Measurements from ENCODE around the gene SYNPO2L. TPM values are rescaled to one million over a fixed set of nuclear protein-coding genes. Genes with fewer than 3 reads are reported as not detected.

SYNPO2L gene
- total and polyA plus RNA-seq, 9 of the 15 experiments (the other 6 are each of a cell fraction or from before 2014, with no cell fraction given) = 0.03 to 0.07 TPM; not detected in 7

- no peak for TF ChIP-seq RBM34 (IDR thresholded peaks at IDR 0.05; ENCODE audit: borderline replicate concordance, insufficient read depth, low read length)
- TF ChIP-seq MEF2D (tag; conservative IDR thresholded peaks at IDR 0.05; ENCODE audit: low read depth) = peak; percentile 96
- no peak for TF ChIP-seq RBM17 (IDR thresholded peaks at IDR 0.05; ENCODE audit: borderline replicate concordance, low read depth, low read length)
- 0 out of 2 replicates have a peak, but pooled peaks have one; percentile 25 for TF ChIP-seq ZBTB17 (CRISPR knock-in tag; IDR thresholded peaks at IDR 0.05)
- no peak for TF ChIP-seq HMGN3 (IDR thresholded peaks at IDR 0.05; ENCODE audit: borderline replicate concordance, extremely low read depth, insufficient read length, low read depth, low read length)
- TF ChIP-seq, protein P1, sequence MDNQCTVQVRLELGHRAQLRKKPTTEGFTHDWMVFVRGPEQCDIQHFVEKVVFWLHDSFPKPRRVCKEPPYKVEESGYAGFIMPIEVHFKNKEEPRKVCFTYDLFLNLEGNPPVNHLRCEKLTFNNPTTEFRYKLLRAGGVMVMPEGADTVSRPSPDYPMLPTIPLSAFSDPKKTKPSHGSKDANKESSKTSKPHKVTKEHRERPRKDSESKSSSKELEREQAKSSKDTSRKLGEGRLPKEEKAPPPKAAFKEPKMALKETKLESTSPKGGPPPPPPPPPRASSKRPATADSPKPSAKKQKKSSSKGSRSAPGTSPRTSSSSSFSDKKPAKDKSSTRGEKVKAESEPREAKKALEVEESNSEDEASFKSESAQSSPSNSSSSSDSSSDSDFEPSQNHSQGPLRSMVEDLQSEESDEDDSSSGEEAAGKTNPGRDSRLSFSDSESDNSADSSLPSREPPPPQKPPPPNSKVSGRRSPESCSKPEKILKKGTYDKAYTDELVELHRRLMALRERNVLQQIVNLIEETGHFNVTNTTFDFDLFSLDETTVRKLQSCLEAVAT (IDR thresholded peaks at IDR 0.05) = no peak
- TF ChIP-seq ZNF57 (CRISPR knock-in tag; IDR thresholded peaks at IDR 0.05) = peak; percentile 99
- TF ChIP-seq HNRNPL (IDR thresholded peaks at IDR 0.05; ENCODE audit: low read depth, low read length) = no peak
- TF ChIP-seq KLF1 (tag; IDR thresholded peaks at IDR 0.05) = no peak
- TF ChIP-seq TRIM28 (IDR thresholded peaks at IDR 0.05) = no peak
- no peak for TF ChIP-seq TBP (optimal IDR thresholded peaks at IDR 0.05; ENCODE audit: low read depth, low read length)
- TF ChIP-seq RNF2 (IDR thresholded peaks at IDR 0.05) = no peak
- TF ChIP-seq RUNX1 (IDR thresholded peaks at IDR 0.05; ENCODE audit: low read depth) = no peak
- TF ChIP-seq ZNF347 (CRISPR knock-in tag; IDR thresholded peaks at IDR 0.05; ENCODE audit: low read depth) = no peak
- no peak for TF ChIP-seq ELK3 (CRISPR knock-in tag; IDR thresholded peaks at IDR 0.05)
Measured at GRCh38 chr10:73655990-73656298, at the start of gene SYNPO2L (continued).
